ENCODE data around the gene ARMC7. TPM values are rescaled to one million over a fixed set of nuclear protein-coding genes. Genes with fewer than 3 reads are reported as not detected.

Gene ARMC7
- polyA plus RNA-seq, result 1.4 and 2.4 TPM in 2 replicates

DNA sequence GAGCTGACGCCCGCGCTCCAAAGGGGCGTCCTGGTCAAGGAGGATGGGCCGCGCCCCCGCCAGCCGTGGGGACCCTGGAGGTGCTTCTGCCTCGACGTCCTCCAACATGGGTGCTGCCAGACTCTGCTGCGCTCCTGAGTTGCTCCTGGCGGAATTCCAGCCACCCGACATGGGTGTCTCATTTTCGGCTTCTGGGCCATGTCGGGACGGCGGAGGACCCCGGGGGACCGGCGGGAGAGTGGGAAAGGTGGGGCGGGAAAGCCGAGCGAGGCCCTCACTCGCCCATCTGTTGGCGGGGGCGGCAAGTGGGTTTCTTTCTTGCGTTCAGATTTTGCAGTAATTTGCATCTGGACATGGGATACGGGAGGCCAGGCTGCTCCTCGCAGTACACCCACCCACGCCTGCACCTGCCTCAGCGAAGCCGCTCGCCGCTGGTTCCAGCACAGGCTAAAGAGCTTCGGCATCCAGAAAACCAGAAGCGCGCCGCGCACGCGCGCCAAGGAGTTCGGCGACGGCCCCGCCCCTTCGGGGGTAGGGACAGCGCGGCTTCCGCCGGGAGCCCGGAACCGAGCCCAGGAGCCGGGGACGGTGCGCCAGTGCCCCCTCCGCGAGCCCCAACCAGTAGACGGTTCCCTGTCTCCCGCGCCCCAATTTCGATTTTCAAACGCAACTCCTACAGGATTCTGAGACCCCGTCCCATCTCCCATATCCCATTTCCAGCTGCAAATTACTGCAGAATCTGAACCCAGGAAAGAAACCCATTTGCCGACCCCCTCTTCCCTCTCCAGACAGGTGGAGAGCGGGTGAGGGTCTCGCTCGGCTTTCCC is at the start of gene ARMC7:
Gene ARMC7, plus strand, starts transcription at position 563 of the 827 bp plus-strand sequence. CDS start 320 bp downstream, outside the sequence.

GRCh38 chr17:75087558-75088453 is 22.0 kb upstream of the ARMC7 start, which contains the start of gene SLC16A5:
TSS of gene SLC16A5 (plus strand) at chr17:75087954. CDS start at chr17:75093637, 5,683 bp downstream.

GRCh38 chr17:75131278-75132017 is 21.7 kb downstream of the ARMC7 start, which contains the start of gene NT5C:
TSS of gene NT5C (minus strand) at chr17:75131742. CDS start at chr17:75131707, 35 bp downstream.

DNA sequence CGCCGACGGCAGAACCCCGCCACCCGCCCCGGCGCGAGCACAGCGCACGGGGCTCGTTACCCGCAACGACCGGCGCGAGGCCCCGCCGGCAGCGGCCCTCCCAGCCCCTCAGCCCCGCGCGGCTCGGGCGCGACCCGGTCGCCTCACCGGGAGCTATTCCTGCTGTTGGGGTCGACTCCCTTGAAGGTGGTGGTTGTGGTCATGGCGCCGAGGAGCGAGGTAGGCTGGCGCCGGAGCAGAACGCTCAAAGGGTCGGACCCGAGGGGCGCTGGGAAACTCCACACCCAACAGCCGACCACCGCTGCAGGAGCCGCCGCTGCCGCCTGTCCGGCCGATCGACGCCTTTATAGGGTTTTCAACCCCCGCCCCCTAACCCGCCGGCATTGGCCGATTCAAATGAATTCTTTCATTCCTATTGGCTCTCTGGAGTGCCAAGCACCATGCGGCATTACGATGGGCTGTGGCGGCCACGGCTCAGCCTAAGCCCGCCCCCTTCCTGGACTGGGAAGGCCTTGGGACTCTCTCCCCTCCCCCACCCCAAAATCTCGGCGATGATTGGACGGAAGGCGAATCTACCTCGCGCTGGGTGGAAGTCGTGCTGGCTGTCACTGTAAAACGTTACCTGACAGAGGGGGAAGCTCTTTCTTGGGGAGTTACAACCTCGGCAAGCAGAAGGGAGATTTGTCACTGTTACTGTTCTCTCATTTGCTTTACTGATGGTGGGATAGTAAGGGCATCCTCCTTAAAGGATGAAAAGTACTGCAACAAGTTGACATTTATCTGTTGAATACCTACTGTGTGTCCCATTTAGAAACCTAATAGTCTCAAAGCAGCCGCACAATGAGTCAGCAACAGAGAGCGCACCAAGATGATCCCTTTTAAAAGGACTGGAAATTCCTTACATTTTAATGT is 44.7 kb downstream of the ARMC7 start, which contains the start of gene JPT1:
Gene JPT1, minus strand, starts transcription at position 318 of the 912 bp plus-strand sequence. Its CDS starts 115 bp downstream, at position 203.

Other genes starting within 250 kb of the ARMC7 start
- 0.25 TPM in 1 of 2 replicates, not detected in the other for gene FDXR, start 237.0 kb upstream of the ARMC7 start, polyA plus RNA-seq
- gene FADS6, start 216.3 kb upstream of the ARMC7 start, polyA plus RNA-seq, result 5.1 and 6.8 TPM in 2 replicates
- not detected in 2 replicates for gene USH1G, start 186.7 kb upstream of the ARMC7 start, polyA plus RNA-seq
- 0.27 TPM in 1 of 2 replicates, not detected in the other for gene OTOP2, start 185.7 kb upstream of the ARMC7 start, polyA plus RNA-seq
- not detected in 2 replicates for gene OTOP3, start 174.1 kb upstream of the ARMC7 start, polyA plus RNA-seq
- gene HID1, start 137.2 kb upstream of the ARMC7 start, polyA plus RNA-seq, result 5.6 and 10.2 TPM in 2 replicates
- gene CDR2L, start 122.3 kb upstream of the ARMC7 start, polyA plus RNA-seq, result 7.2 and 13.0 TPM in 2 replicates
- gene MRPL58, start 97.3 kb upstream of the ARMC7 start, polyA plus RNA-seq, result 26.4 and 34.8 TPM in 2 replicates
- gene ATP5PD, start 63.0 kb upstream of the ARMC7 start, polyA plus RNA-seq, result 1,868 and 2,230 TPM in 2 replicates
- 22.1 and 31.1 TPM in 2 replicates for gene KCTD2, start 62.7 kb upstream of the ARMC7 start, polyA plus RNA-seq
- gene SLC16A5, start 22.0 kb upstream of the ARMC7 start, polyA plus RNA-seq, result not detected in 2 replicates
- 4.3 and 4.7 TPM in 2 replicates for gene NT5C, start 21.8 kb downstream of the ARMC7 start, polyA plus RNA-seq
- gene JPT1, start 44.5 kb downstream of the ARMC7 start, polyA plus RNA-seq, result 49.1 and 67.8 TPM in 2 replicates
- 301 and 548 TPM in 2 replicates for gene SUMO2, start 73.0 kb downstream of the ARMC7 start, polyA plus RNA-seq
- 11.8 and 23.0 TPM in 2 replicates for gene NUP85, start 95.7 kb downstream of the ARMC7 start, polyA plus RNA-seq
- 9.1 and 10.0 TPM in 2 replicates for gene GGA3, start 151.6 kb downstream of the ARMC7 start, polyA plus RNA-seq
- 64.4 and 95.0 TPM in 2 replicates for gene MRPS7, start 151.9 kb downstream of the ARMC7 start, polyA plus RNA-seq
- 3.8 and 7.1 TPM in 2 replicates for gene MIF4GD, start 161.3 kb downstream of the ARMC7 start, polyA plus RNA-seq
- gene SLC25A19, start 179.5 kb downstream of the ARMC7 start, polyA plus RNA-seq, result 5.8 and 8.1 TPM in 2 replicates